Tibial artery (tissue), 4 donors: ENCODE measurements around the gene GLCCI1.

ENCODE experiments used
- DNase-seq, 2 donors: peaks; one replicate each; pipeline ENCODE4 v3.0.0-alpha.2; 2019
- H3K27ac ChIP-seq, 2 donors: fragments of 200-600 bp; sonication (generic) in 1 of 2; 1 replicate in 1 of 2; 2 replicates in 1 of 2; pipeline ENCODE4 v1.5.1; 2018 to 2019; ENCODE audit warnings: mild to moderate bottlenecking in 1 of 2
- H3K27me3 ChIP-seq, 2 donors: fragments of 200-600 bp; sonication (generic) in 1 of 2; one replicate each; pipeline versions ENCODE4 v1.5.1 to v1.6.0; 2016 to 2019
- H3K36me3 ChIP-seq, 3 donors: fragments of 200-600 bp; sonication (generic) in 2 of 3; one replicate each; pipeline ENCODE4 v1.5.1; 2016 to 2019; ENCODE audit warnings: mild to moderate bottlenecking in 2 of 3
- H3K4me1 ChIP-seq, 4 donors: fragments of 200-600 bp; sonication (generic) in 2 of 4; 1 replicate in 3 of 4; 2 replicates in 1 of 4; pipeline ENCODE4 v1.5.1; 2016 to 2019
- H3K4me3 ChIP-seq, 2 donors: fragments of 200-600 bp; sonication (generic) in 1 of 2; 1 replicate in 1 of 2; 2 replicates in 1 of 2; pipeline ENCODE4 v1.5.1; 2018 to 2019; ENCODE audit warnings: mild to moderate bottlenecking in 2 of 2
- H3K9me3 ChIP-seq, 3 donors: fragments of 200-600 bp; sonication (generic) in 1 of 3; one replicate each; pipeline ENCODE4 v1.5.1; 2016 to 2019
- CTCF ChIP-seq, 2 experiments: fragments of 200-600 bp in 1 of 2; fragments of 450-650 bp in 1 of 2; IDR thresholded peaks; one replicate each; pipeline ENCODE4 v1.5.1; 2017 to 2019; ENCODE audit warnings: antibody characterized with exemption in 2 of 2, mild to moderate bottlenecking in 1 of 2, moderate library complexity in 1 of 2
- intact Hi-C: fragments of 100-400 bp; cut with DNase I; formaldehyde crosslinking; loops from one replicate; pipeline ENCODE4 v1.15.0; 2023; ENCODE audit warnings: low total_unique reads

GLCCI1 gene

GRCh38 chr7:8103282-8103681 is 134.7 kb downstream of the GLCCI1 start:
- no peaks in the 10 kb centered on the region for H3K36me3 ChIP-seq
- H3K9me3 ChIP-seq = peaks cover 0 to 8% (median 0%) of the 10 kb centered on the region in 3 donors
- no peak overlapping the region for H3K27ac ChIP-seq
- H3K27me3 ChIP-seq = no peaks in the 10 kb centered on the region
- no peak overlapping the region for H3K4me3 ChIP-seq
- TF ChIP-seq CTCF (IDR thresholded peaks at IDR 0.05) = no peak
- no peaks in the 10 kb centered on the region for H3K4me1 ChIP-seq
- no peak for DNase-seq
- intact Hi-C loops = no loop called here

GRCh38 chr7:8105449-8106095 is 137.0 kb downstream of the GLCCI1 start:
- no peak for DNase-seq
- no peaks in the 10 kb centered on the region for H3K4me1 ChIP-seq
- no peak overlapping the region for H3K27ac ChIP-seq
- no peaks in the 10 kb centered on the region for H3K36me3 ChIP-seq
- no peak overlapping the region for H3K4me3 ChIP-seq
- no peaks in the 10 kb centered on the region for H3K27me3 ChIP-seq
- peaks cover 0 to 3% (median 0%) of the 10 kb centered on the region in 3 donors for H3K9me3 ChIP-seq
- intact Hi-C loops = no loop called here
- TF ChIP-seq CTCF (IDR thresholded peaks at IDR 0.05) = no peak

- TF ChIP-seq CTCF (IDR thresholded peaks at IDR 0.05) = no peak
- DNase-seq = no peak
- no peak overlapping the region for H3K4me3 ChIP-seq
- H3K27me3 ChIP-seq = no peaks in the 10 kb centered on the region
- H3K36me3 ChIP-seq = no peaks in the 10 kb centered on the region
- H3K4me1 ChIP-seq = no peaks in the 10 kb centered on the region
- H3K27ac ChIP-seq = no peak overlapping the region
- intact Hi-C loops = no loop called here
- no peaks in the 10 kb centered on the region for H3K9me3 ChIP-seq
These were observed 140.8 kb downstream of the GLCCI1 start for GRCh38 chr7:8109196-8110022.

- Histone ChIP-seq H3K4me1 (no peaks in the 10 kb centered on the region), H3K27ac (no peak overlapping the region), H3K36me3 (no peaks in the 10 kb centered on the region), H3K9me3 (no peaks in the 10 kb centered on the region), H3K4me3 (no peak overlapping the region), H3K27me3 (no peaks in the 10 kb centered on the region)
- TF ChIP-seq CTCF (IDR thresholded peaks at IDR 0.05) = no peak
- DNase-seq = no peak
- intact Hi-C loops = no loop called here
These were observed 142.8 kb downstream of the GLCCI1 start for GRCh38 chr7:8111282-8111960.

DNA sequence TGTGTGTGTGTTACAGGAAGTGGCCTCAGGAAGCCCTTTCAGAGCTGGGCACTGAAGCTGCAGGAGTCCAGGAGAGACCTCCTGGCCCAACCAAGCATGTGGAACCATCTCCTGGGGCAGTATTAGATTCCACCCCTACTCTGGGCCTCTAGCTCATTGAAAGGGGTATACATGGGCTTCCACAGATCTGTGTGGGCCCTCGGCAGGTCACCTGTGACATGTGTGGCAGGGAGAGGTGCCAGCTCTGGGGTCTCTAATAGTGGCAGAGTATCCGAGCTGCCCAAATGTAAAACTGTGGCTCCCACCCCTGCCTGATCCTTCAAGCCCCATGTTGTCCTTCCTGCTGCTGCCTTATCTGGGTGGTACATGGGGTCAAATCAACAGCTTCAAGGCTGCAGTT is 144.1 kb downstream of the GLCCI1 start:
- H3K27ac ChIP-seq = no peak overlapping the region
- H3K4me3 ChIP-seq = no peak overlapping the region
- intact Hi-C loops = no loop called here
- H3K27me3 ChIP-seq = no peaks in the 10 kb centered on the region
- TF ChIP-seq CTCF (IDR thresholded peaks at IDR 0.05) = no peak
- no peaks in the 10 kb centered on the region for H3K36me3 ChIP-seq
- no peaks in the 10 kb centered on the region for H3K4me1 ChIP-seq
- DNase-seq = no peak
- H3K9me3 ChIP-seq = no peaks in the 10 kb centered on the region
